ENCODE results near the gene CASZ1.

CASZ1 gene

DNA sequence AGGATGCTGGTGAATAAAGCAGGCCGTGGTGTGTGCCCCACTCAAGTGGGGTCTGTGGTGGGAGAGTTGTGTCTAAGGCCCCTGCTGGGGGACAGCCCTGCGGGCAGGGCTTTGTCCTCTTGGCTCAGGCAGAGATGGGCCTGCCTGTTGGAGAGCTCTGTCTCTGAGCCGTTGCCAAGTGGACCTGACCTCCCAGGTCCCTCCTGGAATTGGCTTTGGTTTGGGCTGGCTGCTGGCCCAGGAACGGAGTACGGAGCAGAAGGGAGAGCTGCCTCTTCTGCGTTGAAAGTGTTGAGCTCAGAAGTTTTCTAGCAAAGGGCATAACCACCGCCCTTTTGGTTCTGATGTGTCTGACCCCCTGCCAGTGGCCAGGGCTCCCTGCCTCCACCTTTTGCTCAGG is 167.8 kb downstream of the CASZ1 start:
- no peak for DNase-seq (ENCODE audit: low read depth in 1 of 2, low spot score in 1 of 2)

GRCh38 chr1:10626791-10627410 is 169.5 kb downstream of the CASZ1 start:
- no peak for DNase-seq (ENCODE audit: low read depth in 1 of 2, low spot score in 1 of 2)

DNA sequence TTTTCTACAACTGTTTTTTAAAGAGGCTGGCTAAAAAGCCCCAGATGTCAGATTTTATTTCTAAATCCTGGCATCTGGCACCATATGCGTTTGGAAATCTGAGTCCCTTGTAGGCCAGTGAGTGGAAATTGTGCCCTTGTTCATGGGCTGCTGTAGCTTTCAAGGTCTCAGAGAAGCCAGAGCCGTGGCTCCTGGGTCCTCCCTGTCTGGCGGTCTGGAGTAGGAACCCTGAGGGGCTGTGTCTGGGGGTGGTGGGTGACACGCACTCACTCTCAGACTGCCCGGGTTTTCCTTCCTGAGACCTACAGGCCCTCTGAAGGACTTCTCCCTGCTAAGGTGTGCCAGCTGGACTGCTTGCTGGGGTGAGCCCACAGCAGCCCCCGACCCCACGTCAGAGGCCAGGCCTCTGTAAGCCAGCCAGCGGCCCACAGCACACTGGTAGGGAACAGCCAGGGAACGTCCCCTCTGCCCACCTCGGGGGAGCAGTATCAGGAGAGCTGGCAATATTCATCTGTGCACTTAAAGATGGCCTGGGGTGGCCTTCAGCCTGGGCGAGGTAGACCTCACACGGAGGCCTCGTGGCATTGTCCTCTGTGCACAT is 170.2 kb downstream of the CASZ1 start:
- no peak for DNase-seq (ENCODE audit: low read depth in 1 of 2, low spot score in 1 of 2)

DNA sequence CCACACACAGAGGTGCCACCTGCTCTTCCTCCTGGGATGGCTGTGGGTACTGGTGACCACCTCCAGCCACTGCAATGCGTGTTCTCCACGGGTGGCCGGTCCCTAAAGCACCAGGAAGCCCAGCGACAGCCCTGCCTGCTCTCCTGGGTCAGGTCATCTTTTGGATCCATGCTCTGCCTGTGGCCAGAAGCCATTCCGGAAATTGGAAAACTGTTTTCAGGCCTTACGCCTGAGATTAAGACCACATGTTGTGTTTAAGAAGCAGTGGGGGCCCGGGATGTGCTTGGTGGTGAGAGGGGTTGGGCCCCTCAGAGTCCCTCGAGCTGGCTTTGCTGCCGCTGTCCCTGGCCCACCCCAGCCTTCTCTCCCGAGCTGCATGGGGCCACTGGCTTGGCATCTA is 170.9 kb downstream of the CASZ1 start:
- DNase-seq (ENCODE audit: low read depth in 1 of 2, low spot score in 1 of 2), result no peak

DNA sequence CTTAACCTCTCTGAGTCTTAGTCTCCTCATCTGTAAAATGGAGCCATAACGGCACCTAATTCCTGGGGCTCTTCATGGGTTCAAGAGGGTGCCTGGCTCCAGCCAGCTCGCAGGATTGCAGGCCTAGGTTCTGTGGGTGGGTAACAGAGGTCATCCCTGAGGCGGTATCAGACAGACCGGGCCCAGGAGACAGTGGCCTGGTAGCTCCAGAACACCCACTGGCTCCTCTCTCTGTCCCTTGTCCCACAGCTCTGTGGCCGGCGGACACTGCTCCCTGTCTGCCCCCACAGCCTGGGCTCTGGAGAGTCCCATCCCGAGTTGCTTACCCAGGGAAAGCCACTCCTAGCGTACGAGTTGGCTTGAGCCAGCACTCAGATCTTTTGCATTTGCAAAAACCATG is 171.4 kb downstream of the CASZ1 start:
- DNase-seq (ENCODE audit: low read depth in 1 of 2, low spot score in 1 of 2), result no peak

- no peak for DNase-seq (ENCODE audit: low read depth in 1 of 2, low spot score in 1 of 2)
Measured at GRCh38 chr1:10624256-10625050, 172.0 kb downstream of the CASZ1 start.

- no peak for DNase-seq (ENCODE audit: low read depth in 1 of 2, low spot score in 1 of 2)
Measured at GRCh38 chr1:10623686-10624145, 172.7 kb downstream of the CASZ1 start.

DNA sequence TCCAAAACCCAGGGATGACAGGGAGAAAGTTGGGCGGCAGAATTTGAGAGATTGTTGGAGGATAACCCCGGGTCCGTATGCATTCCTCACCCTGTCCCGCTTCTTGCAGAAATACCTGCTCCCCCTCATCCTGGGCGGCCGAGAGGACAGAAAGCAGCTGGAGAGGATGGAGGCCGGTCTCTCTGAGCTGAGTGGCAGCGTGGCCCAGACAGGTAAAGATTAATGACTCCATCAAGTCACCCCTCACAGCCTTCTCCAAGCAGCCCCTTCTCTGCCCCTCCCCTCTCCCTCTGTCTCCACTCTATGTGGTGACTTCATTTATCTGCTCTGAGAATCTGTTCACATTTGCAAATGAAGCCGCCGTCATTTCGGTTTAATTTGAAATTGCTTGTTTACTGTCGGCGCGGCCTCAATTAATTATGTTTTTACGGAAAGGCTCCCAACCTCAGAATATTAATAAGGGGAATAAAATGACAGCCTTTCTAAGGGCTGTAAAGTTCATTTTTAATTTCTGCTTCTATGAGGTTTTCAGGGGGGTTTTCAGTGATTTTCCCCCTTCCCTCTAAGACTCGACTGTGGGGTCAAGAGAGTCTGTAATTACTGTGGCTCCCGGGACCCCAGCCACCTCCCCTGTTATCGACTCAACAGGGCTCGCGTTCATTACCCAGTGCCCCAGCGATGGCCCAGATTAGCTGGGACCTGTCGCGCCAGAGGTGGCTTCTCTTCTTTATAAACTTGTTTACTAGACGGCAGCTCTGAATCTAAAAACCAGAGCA is 173.3 kb downstream of the CASZ1 start:
- no peak for DNase-seq (ENCODE audit: low read depth in 1 of 2, low spot score in 1 of 2)

GRCh38 chr1:10621906-10622305 is 174.5 kb downstream of the CASZ1 start:
- DNase-seq (ENCODE audit: low read depth in 1 of 2, low spot score in 1 of 2), result no peak

- no peak for DNase-seq (ENCODE audit: low read depth in 1 of 2, low spot score in 1 of 2)
Measured at GRCh38 chr1:10620776-10621175, 175.7 kb downstream of the CASZ1 start.

GRCh38 chr1:10617931-10618885 is 178.2 kb downstream of the CASZ1 start:
- no peak for DNase-seq (ENCODE audit: low read depth in 1 of 2, low spot score in 1 of 2)

- DNase-seq (ENCODE audit: low read depth in 1 of 2, low spot score in 1 of 2), result no peak
Measured at GRCh38 chr1:10617318-10617717, 179.1 kb downstream of the CASZ1 start.

- DNase-seq (ENCODE audit: low read depth in 1 of 2, low spot score in 1 of 2), result no peak
Measured at GRCh38 chr1:10616696-10617095, 179.8 kb downstream of the CASZ1 start.

- DNase-seq (ENCODE audit: low read depth in 1 of 2, low spot score in 1 of 2), result no peak
Measured at GRCh38 chr1:10615932-10616671, 180.3 kb downstream of the CASZ1 start.

- no peak for DNase-seq (ENCODE audit: low read depth in 1 of 2, low spot score in 1 of 2)
Measured at GRCh38 chr1:10615332-10615731, 181.1 kb downstream of the CASZ1 start.

DNA sequence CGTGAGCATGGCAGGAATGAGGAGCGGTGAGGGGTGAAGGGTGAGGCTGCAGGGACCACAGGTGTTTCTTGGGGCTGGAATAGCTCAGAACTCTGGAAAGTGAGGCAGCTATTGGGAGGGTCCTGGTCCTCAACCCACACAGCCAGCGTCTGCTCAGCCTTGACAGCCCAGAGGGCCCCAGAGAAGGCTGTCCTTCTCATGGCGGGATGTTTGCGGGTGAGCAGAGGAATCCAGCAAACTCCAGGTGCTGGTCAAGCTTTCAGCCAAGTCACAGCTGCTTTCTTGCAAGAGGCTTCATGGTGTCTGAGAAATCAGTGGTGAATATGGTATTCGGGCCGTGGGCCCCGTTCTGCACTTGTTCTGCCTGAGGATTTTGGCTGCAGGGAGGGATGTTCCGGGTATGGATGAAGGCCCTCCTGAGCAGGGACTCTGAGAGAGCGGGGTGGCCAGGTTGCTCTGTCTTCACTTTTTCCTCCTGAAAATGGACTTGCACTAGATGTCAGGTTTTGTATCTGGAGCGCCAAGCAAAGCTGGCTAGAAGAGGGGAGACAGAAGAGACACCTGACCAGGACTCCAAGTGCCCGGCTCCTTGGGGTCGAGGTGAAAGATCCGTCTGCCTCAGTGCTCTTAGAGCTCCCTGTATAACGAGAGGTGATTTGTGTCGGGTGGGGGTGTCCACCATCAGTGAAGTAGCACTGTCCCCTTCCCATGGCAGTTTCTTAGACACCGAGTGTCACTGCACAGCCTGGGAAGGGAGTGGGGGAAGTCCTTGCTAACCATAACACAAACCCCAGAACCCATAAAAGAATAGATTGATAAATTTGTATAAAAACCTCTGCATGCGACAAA is 181.8 kb downstream of the CASZ1 start:
- no peak for DNase-seq (ENCODE audit: low read depth in 1 of 2, low spot score in 1 of 2)

- no peak for DNase-seq (ENCODE audit: low read depth in 1 of 2, low spot score in 1 of 2)
Measured at GRCh38 chr1:10613861-10614260, 182.6 kb downstream of the CASZ1 start.

DNA sequence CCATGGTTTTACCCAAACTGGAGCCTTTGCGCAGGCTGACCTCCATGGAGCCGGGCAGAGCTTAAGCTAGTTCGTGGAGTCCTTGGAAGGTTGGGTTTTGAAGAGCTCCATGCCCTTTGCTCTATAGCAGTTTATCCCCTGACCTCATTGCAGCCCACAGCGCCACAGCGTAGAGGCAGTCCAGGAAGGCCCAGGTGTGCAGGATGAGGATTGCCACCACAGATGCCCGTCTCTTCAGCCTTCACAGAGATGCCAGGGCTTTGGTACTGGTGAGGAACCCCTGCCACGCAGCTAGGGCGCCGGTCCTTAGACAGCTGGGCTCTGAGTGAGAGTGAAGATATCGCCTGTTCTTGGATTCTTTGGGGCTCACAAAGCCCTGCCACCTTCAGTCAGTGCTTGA is 183.1 kb downstream of the CASZ1 start:
- no peak for DNase-seq (ENCODE audit: low read depth in 1 of 2, low spot score in 1 of 2)
